Measurements from ENCODE around the gene CACNA1B. TPM values are rescaled to one million over a fixed set of nuclear protein-coding genes. Genes with fewer than 3 reads are reported as not detected.

The CACNA1B gene
- total RNA-seq, 2 donors from 2014 or later, result 0.26 to 0.99 TPM

GRCh38 chr9:137899551-137900360, 22.2 kb downstream of the CACNA1B start:
- H3K4me3 ChIP-seq, result no peak overlapping the region
- 77 to 78% methylated on average over 6 to 14 of the region's 14 CpGs for WGBS, 2 donors
- DNase-seq (no peak), ATAC-seq (no peak)
- H3K27ac ChIP-seq, result no peak overlapping the region
- H3K36me3 ChIP-seq (replicated peaks in 1 of 2; ENCODE audit: insufficient read depth in 1 of 2, low read depth in 2 of 2), result no peaks in the 10 kb centered on the region
- no peak for TF ChIP-seq POLR2A (IDR thresholded peaks at IDR 0.05)
- TF ChIP-seq CTCF (IDR thresholded peaks at IDR 0.05), result no peak
- H3K27me3 ChIP-seq, result no peaks in the 10 kb centered on the region
- H3K9me3 ChIP-seq, result no peaks in the 10 kb centered on the region
- no peaks in the 10 kb centered on the region for H3K4me1 ChIP-seq
- intact Hi-C loops (cut with DNase I), result no loop called here

GRCh38 chr9:137900584-137901310, 23.2 kb downstream of the CACNA1B start:
- H3K27ac ChIP-seq, result no peak overlapping the region
- H3K36me3 ChIP-seq (replicated peaks in 1 of 2; ENCODE audit: insufficient read depth in 1 of 2, low read depth in 2 of 2), result no peaks in the 10 kb centered on the region
- DNase-seq (no peak), ATAC-seq (no peak)
- H3K4me3 ChIP-seq, result no peak overlapping the region
- no peaks in the 10 kb centered on the region for H3K9me3 ChIP-seq
- intact Hi-C loops (cut with DNase I), result no loop called here
- no peaks in the 10 kb centered on the region for H3K4me1 ChIP-seq
- WGBS, 2 donors, result 56 to 71% methylated on average over 11 to 12 of the region's 12 CpGs
- no peaks in the 10 kb centered on the region for H3K27me3 ChIP-seq
- no peak for TF ChIP-seq POLR2A (IDR thresholded peaks at IDR 0.05)

- TF ChIP-seq POLR2A (IDR thresholded peaks at IDR 0.05) (no peak), CTCF (IDR thresholded peaks at IDR 0.05) (no peak)
- Histone ChIP-seq H3K4me3 (no peak overlapping the region), H3K36me3 (replicated peaks in 1 of 2; ENCODE audit: insufficient read depth in 1 of 2, low read depth in 2 of 2) (no peaks in the 10 kb centered on the region), H3K9me3 (no peaks in the 10 kb centered on the region), H3K4me1 (no peaks in the 10 kb centered on the region), H3K27me3 (no peaks in the 10 kb centered on the region), H3K27ac (no peak overlapping the region)
- no peak for ATAC-seq
- DNase-seq, result no peak
- intact Hi-C loops (cut with DNase I), result no loop called here
- WGBS, 2 donors, result 67 to 75% methylated on average over 9 of the region's 9 CpGs
Measured at GRCh38 chr9:137902646-137903045, 25.1 kb downstream of the CACNA1B start.

- Histone ChIP-seq H3K27me3 (no peaks in the 10 kb centered on the region), H3K27ac (no peak overlapping the region), H3K4me3 (no peak overlapping the region), H3K36me3 (replicated peaks in 1 of 2; ENCODE audit: insufficient read depth in 1 of 2, low read depth in 2 of 2) (no peaks in the 10 kb centered on the region), H3K4me1 (no peaks in the 10 kb centered on the region), H3K9me3 (no peaks in the 10 kb centered on the region)
- DNase-seq (no peak), ATAC-seq (no peak)
- TF ChIP-seq POLR2A (IDR thresholded peaks at IDR 0.05) (no peak), CTCF (IDR thresholded peaks at IDR 0.05) (no peak)
- WGBS, 2 donors, result 61 to 69% methylated on average over 5 of the region's 5 CpGs
- intact Hi-C loops (cut with DNase I), result no loop called here
Measured at GRCh38 chr9:137905740-137906139, 28.2 kb downstream of the CACNA1B start.

GRCh38 chr9:137907776-137908175, 30.2 kb downstream of the CACNA1B start:
- H3K9me3 ChIP-seq, result no peaks in the 10 kb centered on the region
- no peak overlapping the region for H3K27ac ChIP-seq
- no peaks in the 10 kb centered on the region for H3K36me3 ChIP-seq (replicated peaks in 1 of 2; ENCODE audit: insufficient read depth in 1 of 2, low read depth in 2 of 2)
- no peak overlapping the region for H3K4me3 ChIP-seq
- no peaks in the 10 kb centered on the region for H3K27me3 ChIP-seq
- 63 to 64% methylated on average over 10 of the region's 10 CpGs for WGBS, 2 donors
- intact Hi-C loops (cut with DNase I), result no loop called here
- ATAC-seq (no peak), DNase-seq (no peak)
- TF ChIP-seq CTCF (IDR thresholded peaks at IDR 0.05) (no peak), POLR2A (IDR thresholded peaks at IDR 0.05) (no peak)
- H3K4me1 ChIP-seq, result no peaks in the 10 kb centered on the region
